Activated T-helper 1 cell treated with Interleukin-2 at 50 U/mL for 16 hours (primary cell): ENCODE data around the gene PLLP.
A peak's percentile ranks its signal among the peaks of the same experiment; 100 is the strongest.

Source experiments
- DNase-seq: peaks from one replicate; pipeline ENCODE4 v3.0.0-alpha.2; 2020; ENCODE audit warnings: low read depth

PLLP gene

GRCh38 chr16:57256601-57257395, 27.7 kb downstream of the PLLP start:
- no peak for DNase-seq

- DNase-seq: no peak
Observed at GRCh38 chr16:57255686-57256415, 28.6 kb downstream of the PLLP start.

GRCh38 chr16:57253466-57253865, 31.0 kb downstream of the PLLP start:
- DNase-seq: no peak

GRCh38 chr16:57252148-57252721, 32.2 kb downstream of the PLLP start:
- no peak for DNase-seq

- no peak for DNase-seq
Observed at GRCh38 chr16:57251352-57251751, 33.1 kb downstream of the PLLP start.

GRCh38 chr16:57245472-57246113, 38.9 kb downstream of the PLLP start:
- no peak for DNase-seq

- DNase-seq: peak; percentile 96
Observed at GRCh38 chr16:57244767-57245471, 39.6 kb downstream of the PLLP start, which contains the start of gene ARL2BP. Gene ARL2BP (plus strand): TSS chr16:57245259. CDS start chr16:57245368, 109 bp downstream.

GRCh38 chr16:57244463-57244766, 40.1 kb downstream of the PLLP start:
- DNase-seq: no peak

- DNase-seq: no peak
Observed at GRCh38 chr16:57242650-57243049, 41.8 kb downstream of the PLLP start.

- no peak for DNase-seq
Observed at GRCh38 chr16:57240851-57241250, 43.6 kb downstream of the PLLP start.

- DNase-seq: no peak
Observed at GRCh38 chr16:57239107-57239506, 45.4 kb downstream of the PLLP start.

GRCh38 chr16:57238682-57239081, 45.8 kb downstream of the PLLP start:
- no peak for DNase-seq

GRCh38 chr16:57236022-57236350, 48.5 kb downstream of the PLLP start:
- DNase-seq: no peak

GRCh38 chr16:57235128-57236021, 49.1 kb downstream of the PLLP start:
- DNase-seq: no peak

GRCh38 chr16:57234707-57235092, 49.8 kb downstream of the PLLP start:
- no peak for DNase-seq

- DNase-seq: no peak
Observed at GRCh38 chr16:57233944-57234706, 50.3 kb downstream of the PLLP start.

- DNase-seq: no peak
Observed at GRCh38 chr16:57231821-57232350, 52.6 kb downstream of the PLLP start.

- DNase-seq: no peak
Observed at GRCh38 chr16:57229079-57229478, 55.4 kb downstream of the PLLP start.

- no peak for DNase-seq
Observed at GRCh38 chr16:57226701-57227621, 57.5 kb downstream of the PLLP start.
